Measurements from ENCODE around the gene MOV10L1.

Gene MOV10L1

GRCh38 chr22:50059881-50060262 lies 29.9 kb upstream of the MOV10L1 start:
- DNase-seq: no peak

- no peak for DNase-seq
Measured at GRCh38 chr22:50060441-50061140, 29.2 kb upstream of the MOV10L1 start.

- DNase-seq: no peak
Measured at GRCh38 chr22:50061141-50061823, 28.5 kb upstream of the MOV10L1 start.

- DNase-seq: no peak
Measured at GRCh38 chr22:50061824-50062355, 27.9 kb upstream of the MOV10L1 start.

- no peak for DNase-seq
Measured at GRCh38 chr22:50062509-50063135, 27.2 kb upstream of the MOV10L1 start.

- DNase-seq: no peak
Measured at GRCh38 chr22:50063589-50064393, 26.0 kb upstream of the MOV10L1 start.

- no peak for DNase-seq
Measured at GRCh38 chr22:50064453-50064852, 25.4 kb upstream of the MOV10L1 start.

- DNase-seq: no peak
Measured at GRCh38 chr22:50067244-50067643, 22.6 kb upstream of the MOV10L1 start.

GRCh38 chr22:50068096-50068495 lies 21.7 kb upstream of the MOV10L1 start:
- DNase-seq: no peak

GRCh38 chr22:50070366-50070765 lies 19.4 kb upstream of the MOV10L1 start:
- DNase-seq: no peak

- DNase-seq: no peak
Measured at GRCh38 chr22:50071432-50072166, 18.2 kb upstream of the MOV10L1 start.

- DNase-seq: no peak
Measured at GRCh38 chr22:50072167-50072555, 17.6 kb upstream of the MOV10L1 start.

- DNase-seq: no peak
Measured at GRCh38 chr22:50072714-50073538, 16.9 kb upstream of the MOV10L1 start.

GRCh38 chr22:50074056-50074455 lies 15.8 kb upstream of the MOV10L1 start:
- no peak for DNase-seq

- DNase-seq: no peak
Measured at GRCh38 chr22:50074551-50075530, 15.0 kb upstream of the MOV10L1 start.

- no peak for DNase-seq
Measured at GRCh38 chr22:50076646-50077535, 12.9 kb upstream of the MOV10L1 start.

- no peak for DNase-seq
Measured at GRCh38 chr22:50078246-50078645, 11.6 kb upstream of the MOV10L1 start.

GRCh38 chr22:50078761-50079160 lies 11.0 kb upstream of the MOV10L1 start:
- DNase-seq: no peak

- no peak for DNase-seq
Measured at GRCh38 chr22:50080077-50080465, 9.7 kb upstream of the MOV10L1 start.
